GM23338 (cell line): ENCODE data around the gene GCN1. TPM values are rescaled to one million over a fixed set of nuclear protein-coding genes. Genes with fewer than 3 reads are reported as not detected.
A peak's percentile ranks its signal among the peaks of the same experiment; 100 is the strongest.

Experiments used
- ATAC-seq: fragments of 200-7000 bp; cut with Tn5 transposase; 3 replicates; pipeline ENCODE4 v1.9.1; 2020
- DNase-seq: peaks from one replicate; pipeline ENCODE4 v3.0.0-alpha.2; 2015; ENCODE audit warnings: low spot score
- H2AFZ ChIP-seq: fragments of 200-600 bp; sonication (generic); 2 replicates; pipeline ENCODE4 v1.8.0; 2016; ENCODE audit warnings: antibody characterized with exemption, mild to moderate bottlenecking, moderate library complexity
- H3F3A ChIP-seq: fragments of 200-600 bp; sonication (generic); replicated peaks from 2 replicates; pipeline ENCODE4 v1.8.0; 2017; ENCODE audit warnings: antibody characterized with exemption, mixed run types, low read depth
- H3K27ac ChIP-seq: fragments of 200-600 bp; sonication (generic); 2 replicates; pipeline ENCODE4 v1.6.1; 2016; ENCODE audit warnings: low read depth
- H3K27me3 ChIP-seq: fragments of 200-600 bp; sonication (generic); 2 replicates; pipeline ENCODE4 v1.8.0; 2016; ENCODE audit warnings: mild to moderate bottlenecking, mixed run types, moderate library complexity; ENCODE audit not compliant: insufficient read depth
- H3K36me3 ChIP-seq: fragments of 200-600 bp; sonication (generic); 2 replicates; pipeline ENCODE4 v1.8.0; 2016; ENCODE audit warnings: mild to moderate bottlenecking; ENCODE audit not compliant: insufficient read depth
- H3K4me1 ChIP-seq: fragments of 200-600 bp; sonication (generic); 2 replicates; pipeline ENCODE4 v1.8.0; 2016; ENCODE audit warnings: mild to moderate bottlenecking, moderate library complexity; ENCODE audit not compliant: insufficient read depth
- H3K4me2 ChIP-seq: fragments of 200-600 bp; sonication (generic); 2 replicates; pipeline ENCODE4 v1.7.1; 2017; ENCODE audit warnings: mixed run types
- H3K4me3 ChIP-seq: fragments of 200-600 bp; sonication (generic); 2 replicates; pipeline ENCODE4 v1.6.1; 2016; ENCODE audit warnings: mixed run types
- H3K79me2 ChIP-seq: fragments of 200-600 bp; sonication (generic); replicated peaks from 2 replicates; pipeline ENCODE4 v1.8.0; 2017; ENCODE audit warnings: mild to moderate bottlenecking; ENCODE audit not compliant: insufficient read depth
- H3K9me2 ChIP-seq: fragments of 200-600 bp; sonication (generic); 2 replicates; pipeline ENCODE4 v1.8.0; 2017; ENCODE audit not compliant: insufficient read depth
- H4K20me1 ChIP-seq: fragments of 200-600 bp; sonication (generic); replicated peaks from 2 replicates; pipeline ENCODE4 v1.8.0; 2017; ENCODE audit warnings: mild to moderate bottlenecking; ENCODE audit not compliant: insufficient read depth
- H3K27ac Mint-ChIP-seq: 2 replicates; pipeline ENCODE4 v1.8.0; 2020; ENCODE audit warnings: inconsistent platforms, mild to moderate bottlenecking, moderate library complexity, mixed read lengths
- H3K27me3 Mint-ChIP-seq: 3 replicates; pipeline ENCODE4 v1.8.0; 2022; ENCODE audit warnings: low read depth, mild to moderate bottlenecking, moderate library complexity, mixed read lengths, inconsistent platforms; ENCODE audit not compliant: insufficient read depth, poor library complexity
- H3K36me3 Mint-ChIP-seq: 3 replicates; pipeline ENCODE4 v1.8.0; 2021; ENCODE audit warnings: low read depth, mild to moderate bottlenecking, inconsistent platforms, moderate library complexity, mixed read lengths
- H3K4me1 Mint-ChIP-seq: 3 replicates; pipeline ENCODE4 v1.8.0; 2020; ENCODE audit warnings: mild to moderate bottlenecking, inconsistent platforms, mixed read lengths
- H3K4me3 Mint-ChIP-seq: 3 replicates; pipeline ENCODE4 v1.8.0; 2021; ENCODE audit warnings: moderate library complexity, mild to moderate bottlenecking, inconsistent platforms, mixed read lengths
- H3K9me3 Mint-ChIP-seq: 3 replicates; pipeline ENCODE4 v1.8.0; 2020; ENCODE audit warnings: moderate library complexity, mild to moderate bottlenecking, inconsistent platforms, mixed read lengths
- CREB1 ChIP-seq: fragments of 250-450 bp; sonication (Bioruptor Pico); IDR thresholded peaks from 2 replicates; pipeline ENCODE4 v1.5.0; 2020; ENCODE audit warnings: low read depth, mild to moderate bottlenecking, moderate library complexity
- EZH2 ChIP-seq: fragments of 200-600 bp; sonication (generic); IDR thresholded peaks from one replicate; pipeline ENCODE4 v1.8.0; 2017; ENCODE audit warnings: antibody characterized with exemption, mild to moderate bottlenecking, low read depth; ENCODE audit not compliant: unreplicated experiment
- JUNB ChIP-seq: IDR thresholded peaks from one replicate; pipeline ENCODE4 v1.6.1; 2016; ENCODE audit warnings: antibody characterized with exemption; ENCODE audit not compliant: unreplicated experiment
- NANOG ChIP-seq: IDR thresholded peaks from 2 replicates; pipeline ENCODE4 v1.6.1; 2016; ENCODE audit warnings: antibody characterized with exemption, borderline replicate concordance
- POLR2AphosphoS5 ChIP-seq: IDR thresholded peaks from 2 replicates; pipeline ENCODE4 v1.6.1; 2016; ENCODE audit warnings: antibody characterized with exemption, low read depth
- STAT1 ChIP-seq: IDR thresholded peaks from one replicate; pipeline ENCODE4 v1.6.1; 2016; ENCODE audit warnings: antibody characterized with exemption; ENCODE audit not compliant: unreplicated experiment
- ZNF114 ChIP-seq: fragments of 250-450 bp; sonication (Bioruptor Pico); IDR thresholded peaks from 2 replicates; pipeline ENCODE4 v1.5.0; 2020; ENCODE audit warnings: mild to moderate bottlenecking, moderate library complexity
- ZNF331 ChIP-seq: fragments of 250-450 bp; sonication (Bioruptor Pico); IDR thresholded peaks from 2 replicates; pipeline ENCODE4 v1.5.0; 2020; ENCODE audit warnings: low read depth, mild to moderate bottlenecking, moderate library complexity
- polyA plus RNA-seq: library from polyadenylated mRNA; unstranded; fragments of >200 nt; fragmentation: Nextera tagmentation; extraction: Ambion mirVana; gene quantifications from 2 replicates; pipeline ENCODE4 v1.2.1, GENCODE V29; 2016
- total RNA-seq: library from RNA; depleted of rRNA; stranded (reverse); fragments of >200 nt; shearing (Covaris generic); gene quantifications from 2 replicates; pipeline ENCODE4 v1.2.3, GENCODE V29; 2014
- TF ChIP-seq, protein P1 (sequence below): fragments of 250-450 bp; sonication (Bioruptor Pico); IDR thresholded peaks from 2 replicates; pipeline ENCODE4 v1.5.0; 2020; ENCODE audit warnings: mild to moderate bottlenecking, moderate library complexity
- TF ChIP-seq, protein P2 (sequence below): IDR thresholded peaks from 2 replicates; pipeline ENCODE4 v1.6.1; 2016; ENCODE audit warnings: antibody characterized with exemption

The GCN1 gene
- total and polyA plus RNA-seq, 2 experiments from 2014 or later: 18.0 to 177 TPM

DNA sequence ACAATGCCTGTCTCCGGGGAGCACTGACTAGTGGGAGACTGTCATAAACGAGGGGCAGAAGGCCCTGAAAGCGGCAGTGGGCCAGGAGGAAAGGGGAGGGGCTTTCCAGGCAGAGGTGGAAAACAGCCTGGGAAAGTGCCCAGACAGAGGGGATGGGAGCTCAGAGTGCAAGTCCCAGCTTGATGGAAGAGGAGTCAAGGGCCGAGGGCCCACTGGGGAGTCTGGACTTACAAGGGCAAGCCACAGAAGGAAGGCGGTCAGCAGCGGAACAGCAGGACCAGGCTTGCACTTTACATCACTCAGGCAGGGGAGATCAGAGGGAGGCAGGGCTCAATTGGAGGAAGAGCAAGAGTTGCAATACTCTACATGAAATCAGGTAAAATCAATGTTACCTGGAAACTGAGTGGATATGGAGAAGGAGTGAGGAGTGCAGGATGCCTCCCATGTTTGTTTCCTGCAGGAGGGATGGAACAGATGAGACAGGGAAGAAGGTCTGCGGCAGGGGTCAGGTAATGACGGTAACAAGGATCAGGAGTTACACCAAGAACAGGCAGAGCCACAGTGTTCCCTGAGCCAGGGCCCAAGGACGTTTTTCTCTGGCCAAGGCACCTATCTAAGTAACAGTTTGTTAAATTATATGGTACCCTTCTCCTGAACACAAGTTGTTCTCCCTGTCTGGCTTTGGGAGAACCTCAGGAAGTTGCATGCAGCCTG lies 47.2 kb upstream of the GCN1 start:
- no peak for TF ChIP-seq JUNB
- peaks cover 18% of the 10 kb centered on the region for H4K20me1 ChIP-seq
- peak; percentile 11; the same call in 2 of the 3 replicates for ATAC-seq

DNA sequence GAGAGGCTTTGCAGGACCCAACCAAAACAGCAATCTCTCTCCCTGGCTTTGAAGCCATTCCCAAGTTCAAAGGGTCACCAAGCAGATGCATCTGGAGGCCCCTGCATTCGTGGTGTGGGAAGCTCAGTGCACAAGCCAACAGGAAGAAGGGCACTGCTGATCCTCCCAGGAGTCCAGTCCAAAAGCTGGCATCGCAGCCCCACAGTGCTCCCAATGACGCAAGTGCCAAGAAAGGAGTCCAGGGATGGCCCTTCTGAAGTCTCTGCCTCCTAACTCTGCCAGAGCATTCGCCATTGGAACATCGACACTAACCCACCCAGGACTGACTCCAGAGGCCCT lies 45.9 kb upstream of the GCN1 start:
- Mint-ChIP-seq H3K36me3 (no peaks in the 10 kb centered on the region; the same call in 2 of the 3 replicates), H3K4me1 (peaks cover 51% of the 10 kb centered on the region), H3K4me3 (no peak overlapping the region), H3K9me3 (no peaks in the 10 kb centered on the region), H3K27me3 (peaks cover 10% of the 10 kb centered on the region), H3K27ac (no peak overlapping the region)
- no peaks in the 10 kb centered on the region for H3K9me2 ChIP-seq
- peaks cover 26% of the 10 kb centered on the region for H4K20me1 ChIP-seq
- H3K4me1 ChIP-seq: peaks cover 27% of the 10 kb centered on the region
- H2AFZ ChIP-seq: no peak overlapping the region
- H3K4me3 ChIP-seq: no peak overlapping the region
- no peaks in the 10 kb centered on the region for H3K27me3 ChIP-seq
- ATAC-seq (no peak), DNase-seq (no peak)
- no peak overlapping the region for H3K27ac ChIP-seq
- peaks cover 97% of the 10 kb centered on the region for H3K79me2 ChIP-seq
- H3K36me3 ChIP-seq: no peaks in the 10 kb centered on the region; the same call in 1 of the 2 replicates
- no peak overlapping the region for H3K4me2 ChIP-seq
- H3F3A ChIP-seq: 0 out of 2 replicates have a peak, but pooled peaks cover 5% of the 10 kb centered on the region
- TF ChIP-seq NANOG: no peak
- TF ChIP-seq JUNB: no peak
- TF ChIP-seq POLR2AphosphoS5: no peak
- no peak for TF ChIP-seq ZNF331 (CRISPR knock-in tag)
- TF ChIP-seq, protein P1, sequence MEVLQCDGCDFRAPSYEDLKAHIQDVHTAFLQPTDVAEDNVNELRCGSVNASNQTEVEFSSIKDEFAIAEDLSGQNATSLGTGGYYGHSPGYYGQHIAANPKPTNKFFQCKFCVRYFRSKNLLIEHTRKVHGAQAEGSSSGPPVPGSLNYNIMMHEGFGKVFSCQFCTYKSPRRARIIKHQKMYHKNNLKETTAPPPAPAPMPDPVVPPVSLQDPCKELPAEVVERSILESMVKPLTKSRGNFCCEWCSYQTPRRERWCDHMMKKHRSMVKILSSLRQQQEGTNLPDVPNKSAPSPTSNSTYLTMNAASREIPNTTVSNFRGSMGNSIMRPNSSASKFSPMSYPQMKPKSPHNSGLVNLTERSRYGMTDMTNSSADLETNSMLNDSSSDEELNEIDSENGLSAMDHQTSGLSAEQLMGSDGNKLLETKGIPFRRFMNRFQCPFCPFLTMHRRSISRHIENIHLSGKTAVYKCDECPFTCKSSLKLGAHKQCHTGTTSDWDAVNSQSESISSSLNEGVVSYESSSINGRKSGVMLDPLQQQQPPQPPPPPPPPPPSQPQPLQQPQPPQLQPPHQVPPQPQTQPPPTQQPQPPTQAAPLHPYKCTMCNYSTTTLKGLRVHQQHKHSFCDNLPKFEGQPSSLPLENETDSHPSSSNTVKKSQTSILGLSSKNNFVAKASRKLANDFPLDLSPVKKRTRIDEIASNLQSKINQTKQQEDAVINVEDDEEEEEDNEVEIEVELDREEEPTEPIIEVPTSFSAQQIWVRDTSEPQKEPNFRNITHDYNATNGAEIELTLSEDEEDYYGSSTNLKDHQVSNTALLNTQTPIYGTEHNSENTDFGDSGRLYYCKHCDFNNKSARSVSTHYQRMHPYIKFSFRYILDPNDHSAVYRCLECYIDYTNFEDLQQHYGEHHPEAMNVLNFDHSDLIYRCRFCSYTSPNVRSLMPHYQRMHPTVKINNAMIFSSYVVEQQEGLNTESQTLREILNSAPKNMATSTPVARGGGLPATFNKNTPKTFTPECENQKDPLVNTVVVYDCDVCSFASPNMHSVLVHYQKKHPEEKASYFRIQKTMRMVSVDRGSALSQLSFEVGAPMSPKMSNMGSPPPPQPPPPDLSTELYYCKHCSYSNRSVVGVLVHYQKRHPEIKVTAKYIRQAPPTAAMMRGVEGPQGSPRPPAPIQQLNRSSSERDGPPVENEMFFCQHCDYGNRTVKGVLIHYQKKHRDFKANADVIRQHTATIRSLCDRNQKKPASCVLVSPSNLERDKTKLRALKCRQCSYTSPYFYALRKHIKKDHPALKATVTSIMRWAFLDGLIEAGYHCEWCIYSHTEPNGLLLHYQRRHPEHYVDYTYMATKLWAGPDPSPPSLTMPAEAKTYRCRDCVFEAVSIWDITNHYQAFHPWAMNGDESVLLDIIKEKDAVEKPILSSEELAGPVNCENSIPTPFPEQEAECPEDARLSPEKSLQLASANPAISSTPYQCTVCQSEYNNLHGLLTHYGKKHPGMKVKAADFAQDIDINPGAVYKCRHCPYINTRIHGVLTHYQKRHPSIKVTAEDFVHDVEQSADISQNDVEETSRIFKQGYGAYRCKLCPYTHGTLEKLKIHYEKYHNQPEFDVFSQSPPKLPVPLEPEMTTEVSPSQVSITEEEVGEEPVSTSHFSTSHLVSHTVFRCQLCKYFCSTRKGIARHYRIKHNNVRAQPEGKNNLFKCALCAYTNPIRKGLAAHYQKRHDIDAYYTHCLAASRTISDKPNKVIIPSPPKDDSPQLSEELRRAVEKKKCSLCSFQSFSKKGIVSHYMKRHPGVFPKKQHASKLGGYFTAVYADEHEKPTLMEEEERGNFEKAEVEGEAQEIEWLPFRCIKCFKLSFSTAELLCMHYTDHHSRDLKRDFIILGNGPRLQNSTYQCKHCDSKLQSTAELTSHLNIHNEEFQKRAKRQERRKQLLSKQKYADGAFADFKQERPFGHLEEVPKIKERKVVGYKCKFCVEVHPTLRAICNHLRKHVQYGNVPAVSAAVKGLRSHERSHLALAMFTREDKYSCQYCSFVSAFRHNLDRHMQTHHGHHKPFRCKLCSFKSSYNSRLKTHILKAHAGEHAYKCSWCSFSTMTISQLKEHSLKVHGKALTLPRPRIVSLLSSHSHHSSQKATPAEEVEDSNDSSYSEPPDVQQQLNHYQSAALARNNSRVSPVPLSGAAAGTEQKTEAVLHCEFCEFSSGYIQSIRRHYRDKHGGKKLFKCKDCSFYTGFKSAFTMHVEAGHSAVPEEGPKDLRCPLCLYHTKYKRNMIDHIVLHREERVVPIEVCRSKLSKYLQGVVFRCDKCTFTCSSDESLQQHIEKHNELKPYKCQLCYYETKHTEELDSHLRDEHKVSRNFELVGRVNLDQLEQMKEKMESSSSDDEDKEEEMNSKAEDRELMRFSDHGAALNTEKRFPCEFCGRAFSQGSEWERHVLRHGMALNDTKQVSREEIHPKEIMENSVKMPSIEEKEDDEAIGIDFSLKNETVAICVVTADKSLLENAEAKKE (CRISPR knock-in tag): no peak
- no peak for TF ChIP-seq STAT1
- TF ChIP-seq, protein P2, sequence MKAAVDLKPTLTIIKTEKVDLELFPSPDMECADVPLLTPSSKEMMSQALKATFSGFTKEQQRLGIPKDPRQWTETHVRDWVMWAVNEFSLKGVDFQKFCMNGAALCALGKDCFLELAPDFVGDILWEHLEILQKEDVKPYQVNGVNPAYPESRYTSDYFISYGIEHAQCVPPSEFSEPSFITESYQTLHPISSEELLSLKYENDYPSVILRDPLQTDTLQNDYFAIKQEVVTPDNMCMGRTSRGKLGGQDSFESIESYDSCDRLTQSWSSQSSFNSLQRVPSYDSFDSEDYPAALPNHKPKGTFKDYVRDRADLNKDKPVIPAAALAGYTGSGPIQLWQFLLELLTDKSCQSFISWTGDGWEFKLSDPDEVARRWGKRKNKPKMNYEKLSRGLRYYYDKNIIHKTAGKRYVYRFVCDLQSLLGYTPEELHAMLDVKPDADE: no peak
- TF ChIP-seq CREB1 (CRISPR knock-in tag): no peak
- TF ChIP-seq EZH2: no peak
- TF ChIP-seq ZNF114 (CRISPR knock-in tag): no peak

More for the DNA sequence above, 47.2 kb upstream of the GCN1 start:
- Mint-ChIP-seq H3K36me3 (no peaks in the 10 kb centered on the region; the same call in 2 of the 3 replicates), H3K4me3 (no peak overlapping the region; the same call in 2 of the 3 replicates), H3K9me3 (no peaks in the 10 kb centered on the region), H3K27me3 (peaks cover 10% of the 10 kb centered on the region), H3K4me1 (peaks cover 43% of the 10 kb centered on the region), H3K27ac (peak overlapping the region; percentile 28; the same call in 1 of the 2 replicates)
- Histone ChIP-seq H3K79me2 (peaks cover 97% of the 10 kb centered on the region), H3K4me1 (peaks cover 23% of the 10 kb centered on the region), H3F3A (0 out of 2 replicates have a peak, but pooled peaks cover 3% of the 10 kb centered on the region), H3K4me2 (no peak overlapping the region), H3K4me3 (no peak overlapping the region), H3K27ac (0 out of 2 replicates have a peak overlapping the region, but pooled peaks have one; percentile 50), H2AFZ (no peak overlapping the region), H3K36me3 (no peaks in the 10 kb centered on the region; the same call in 1 of the 2 replicates), H3K27me3 (no peaks in the 10 kb centered on the region), H3K9me2 (no peaks in the 10 kb centered on the region)
- DNase-seq: no peak
